ENCODE data around the gene SDHC.

- TF ChIP-seq, protein P1, sequence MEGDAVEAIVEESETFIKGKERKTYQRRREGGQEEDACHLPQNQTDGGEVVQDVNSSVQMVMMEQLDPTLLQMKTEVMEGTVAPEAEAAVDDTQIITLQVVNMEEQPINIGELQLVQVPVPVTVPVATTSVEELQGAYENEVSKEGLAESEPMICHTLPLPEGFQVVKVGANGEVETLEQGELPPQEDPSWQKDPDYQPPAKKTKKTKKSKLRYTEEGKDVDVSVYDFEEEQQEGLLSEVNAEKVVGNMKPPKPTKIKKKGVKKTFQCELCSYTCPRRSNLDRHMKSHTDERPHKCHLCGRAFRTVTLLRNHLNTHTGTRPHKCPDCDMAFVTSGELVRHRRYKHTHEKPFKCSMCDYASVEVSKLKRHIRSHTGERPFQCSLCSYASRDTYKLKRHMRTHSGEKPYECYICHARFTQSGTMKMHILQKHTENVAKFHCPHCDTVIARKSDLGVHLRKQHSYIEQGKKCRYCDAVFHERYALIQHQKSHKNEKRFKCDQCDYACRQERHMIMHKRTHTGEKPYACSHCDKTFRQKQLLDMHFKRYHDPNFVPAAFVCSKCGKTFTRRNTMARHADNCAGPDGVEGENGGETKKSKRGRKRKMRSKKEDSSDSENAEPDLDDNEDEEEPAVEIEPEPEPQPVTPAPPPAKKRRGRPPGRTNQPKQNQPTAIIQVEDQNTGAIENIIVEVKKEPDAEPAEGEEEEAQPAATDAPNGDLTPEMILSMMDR (tag by site-specific recombination; IDR thresholded peaks at IDR 0.05) = peak; percentile 57; the same call in 1 of the 2 replicates
- TF ChIP-seq, protein P2, sequence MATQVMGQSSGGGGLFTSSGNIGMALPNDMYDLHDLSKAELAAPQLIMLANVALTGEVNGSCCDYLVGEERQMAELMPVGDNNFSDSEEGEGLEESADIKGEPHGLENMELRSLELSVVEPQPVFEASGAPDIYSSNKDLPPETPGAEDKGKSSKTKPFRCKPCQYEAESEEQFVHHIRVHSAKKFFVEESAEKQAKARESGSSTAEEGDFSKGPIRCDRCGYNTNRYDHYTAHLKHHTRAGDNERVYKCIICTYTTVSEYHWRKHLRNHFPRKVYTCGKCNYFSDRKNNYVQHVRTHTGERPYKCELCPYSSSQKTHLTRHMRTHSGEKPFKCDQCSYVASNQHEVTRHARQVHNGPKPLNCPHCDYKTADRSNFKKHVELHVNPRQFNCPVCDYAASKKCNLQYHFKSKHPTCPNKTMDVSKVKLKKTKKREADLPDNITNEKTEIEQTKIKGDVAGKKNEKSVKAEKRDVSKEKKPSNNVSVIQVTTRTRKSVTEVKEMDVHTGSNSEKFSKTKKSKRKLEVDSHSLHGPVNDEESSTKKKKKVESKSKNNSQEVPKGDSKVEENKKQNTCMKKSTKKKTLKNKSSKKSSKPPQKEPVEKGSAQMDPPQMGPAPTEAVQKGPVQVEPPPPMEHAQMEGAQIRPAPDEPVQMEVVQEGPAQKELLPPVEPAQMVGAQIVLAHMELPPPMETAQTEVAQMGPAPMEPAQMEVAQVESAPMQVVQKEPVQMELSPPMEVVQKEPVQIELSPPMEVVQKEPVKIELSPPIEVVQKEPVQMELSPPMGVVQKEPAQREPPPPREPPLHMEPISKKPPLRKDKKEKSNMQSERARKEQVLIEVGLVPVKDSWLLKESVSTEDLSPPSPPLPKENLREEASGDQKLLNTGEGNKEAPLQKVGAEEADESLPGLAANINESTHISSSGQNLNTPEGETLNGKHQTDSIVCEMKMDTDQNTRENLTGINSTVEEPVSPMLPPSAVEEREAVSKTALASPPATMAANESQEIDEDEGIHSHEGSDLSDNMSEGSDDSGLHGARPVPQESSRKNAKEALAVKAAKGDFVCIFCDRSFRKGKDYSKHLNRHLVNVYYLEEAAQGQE (tag by site-specific recombination; IDR thresholded peaks at IDR 0.05) = no peak; the same call in 1 of the 2 replicates
Observed at GRCh38 chr1:161399257-161399998, 85.2 kb downstream of the SDHC start.
